Neural cell (in vitro differentiated cells): ENCODE measurements around the gene ATG4C. TPM values are rescaled to one million over a fixed set of nuclear protein-coding genes. Genes with fewer than 3 reads are reported as not detected.
A peak's percentile ranks its signal among the peaks of the same experiment; 100 is the strongest.
"Not testable (repeated sequence)": the region's sequence is repeated elsewhere in the genome, so short reads cannot be mapped to it uniquely, and the experiment has no call there.

Experiments used
- H2AFZ ChIP-seq: fragments of 200-600, 300-800 bp; sonication (generic), shearing (Covaris generic); 2 replicates; pipeline ENCODE4 v1.6.0; 2014; ENCODE audit warnings: low read depth, mild to moderate bottlenecking, antibody characterized with exemption, low read length, moderate library complexity
- H3F3A ChIP-seq: fragments of 200-600 bp; shearing (Covaris generic); 2 replicates; pipeline ENCODE4 v1.6.1; 2016; ENCODE audit warnings: mild to moderate bottlenecking, moderate library complexity, mixed read lengths, antibody characterized with exemption, low read length; ENCODE audit not compliant: insufficient read depth, poor library complexity, severe bottlenecking
- H3K27ac ChIP-seq: fragments of 200-600, 300-800 bp; sonication (generic), shearing (Covaris generic); 2 replicates; pipeline ENCODE4 v1.5.1; 2014; ENCODE audit warnings: mild to moderate bottlenecking, low read length, moderate library complexity
- H3K27me3 ChIP-seq: fragments of 300-800, 200-600 bp; sonication (generic), shearing (Covaris generic); 2 replicates; pipeline ENCODE4 v1.6.0; 2014; ENCODE audit warnings: mild to moderate bottlenecking, low read depth, low read length, moderate library complexity; ENCODE audit not compliant: insufficient read depth
- H3K36me3 ChIP-seq: fragments of 300-800, 200-600 bp; sonication (generic), shearing (Covaris generic); 2 replicates; pipeline ENCODE4 v1.5.1; 2014; ENCODE audit warnings: mild to moderate bottlenecking, antibody characterized with exemption, low read length, moderate library complexity; ENCODE audit not compliant: insufficient read depth
- H3K4me2 ChIP-seq: fragments of 300-800, 200-600 bp; sonication (generic), shearing (Covaris generic); 2 replicates; pipeline ENCODE4 v1.6.0; 2014; ENCODE audit warnings: mild to moderate bottlenecking, low read length
- H3K4me3 ChIP-seq: fragments of 300-800, 200-600 bp; sonication (generic), shearing (Covaris generic); 2 replicates; pipeline ENCODE4 v1.5.1; 2014; ENCODE audit warnings: mild to moderate bottlenecking, low read length, moderate library complexity
- H3K79me2 ChIP-seq: fragments of 200-600 bp; shearing (Covaris generic); replicated peaks from 2 replicates; pipeline ENCODE4 v1.6.0; 2014; ENCODE audit warnings: mild to moderate bottlenecking, low read length, moderate library complexity; ENCODE audit not compliant: insufficient read depth
- H3K9ac ChIP-seq: fragments of 300-800, 200-600 bp; sonication (generic), shearing (Covaris generic); 2 replicates; pipeline ENCODE4 v1.6.1; 2016; ENCODE audit warnings: mild to moderate bottlenecking, low read length, mixed read lengths
- H3K9me2 ChIP-seq: fragments of 200-600 bp; shearing (Covaris generic); 2 replicates; pipeline ENCODE4 v1.6.1; 2016; ENCODE audit warnings: mild to moderate bottlenecking, low read length, mixed read lengths; ENCODE audit not compliant: insufficient read depth
- H3K9me3 ChIP-seq: fragments of 200-600, 300-800 bp; sonication (generic), shearing (Covaris generic); 2 replicates; pipeline ENCODE4 v1.6.1; 2016; ENCODE audit warnings: mild to moderate bottlenecking, mixed run types, low read length, moderate library complexity, mixed read lengths
- H4K20me1 ChIP-seq: fragments of 200-600 bp; shearing (Covaris generic); 2 replicates; pipeline ENCODE4 v1.6.1; 2016; ENCODE audit warnings: mild to moderate bottlenecking, mixed run types; ENCODE audit not compliant: insufficient read depth
- EZH2 ChIP-seq: fragments of 200-600, 300-800 bp; shearing (Covaris generic), sonication (generic); IDR thresholded peaks from 2 replicates; pipeline ENCODE4 v1.6.1; 2014; ENCODE audit warnings: antibody characterized with exemption, low read length, borderline replicate concordance, mild to moderate bottlenecking; ENCODE audit not compliant: insufficient read depth, poor library complexity, severe bottlenecking
- MXI1 ChIP-seq: fragments of 450-650 bp; conservative IDR thresholded peaks from 2 replicates; pipeline ENCODE4 v1.6.1; 2014; ENCODE audit warnings: antibody characterized with exemption, mild to moderate bottlenecking; ENCODE audit not compliant: poor library complexity, severe bottlenecking
- REST ChIP-seq: IDR thresholded peaks from 2 replicates; pipeline ENCODE4 v1.6.1; 2012; ENCODE audit warnings: borderline replicate concordance
- SMC3 ChIP-seq: fragments of 450-650 bp; conservative IDR thresholded peaks from 2 replicates; pipeline ENCODE4 v1.6.1; 2014; ENCODE audit warnings: antibody characterized with exemption, mild to moderate bottlenecking, moderate library complexity; ENCODE audit not compliant: poor library complexity
- polyA plus RNA-seq: library from polyadenylated mRNA; depleted of rRNA; stranded (reverse); fragments of >200 nt; gene quantifications from 2 replicates; pipeline ENCODE4 v1.2.3, GENCODE V29; 2014

ATG4C gene
- polyA plus RNA-seq, 1 donor from 2014 or later: 11.0 TPM

GRCh38 chr1:62746809-62747138 lies 37.2 kb upstream of the ATG4C start:
- Histone ChIP-seq H3K27me3 (no peaks in the 10 kb centered on the region), H3K9me3 (no peaks in the 10 kb centered on the region)

GRCh38 chr1:62753031-62753965 lies 30.6 kb upstream of the ATG4C start:
- Histone ChIP-seq H3K9me3 (no peaks in the 10 kb centered on the region), H3K4me3 (no peak overlapping the region), H3K4me2 (no peak overlapping the region), H3F3A (no peaks in the 10 kb centered on the region), H3K9me2 (no peaks in the 10 kb centered on the region), H2AFZ (no peak overlapping the region), H3K27me3 (no peaks in the 10 kb centered on the region), H4K20me1 (no peaks in the 10 kb centered on the region), H3K79me2 (no peaks in the 10 kb centered on the region), H3K27ac (no peak overlapping the region), H3K36me3 (no peaks in the 10 kb centered on the region), H3K9ac (no peak overlapping the region)
- TF ChIP-seq REST: no peak
- no peak for TF ChIP-seq EZH2
- TF ChIP-seq SMC3: no peak

More at GRCh38 chr1:62746809-62747138, 37.2 kb upstream of the ATG4C start:
- H3K9me2 ChIP-seq: no peaks in the 10 kb centered on the region
- no peak overlapping the region for H3K4me3 ChIP-seq
- no peak overlapping the region for H3K4me2 ChIP-seq
- H3K9ac ChIP-seq: no peak overlapping the region
- H3K36me3 ChIP-seq: no peaks in the 10 kb centered on the region
- H3F3A ChIP-seq: no peaks in the 10 kb centered on the region
- TF ChIP-seq MXI1 (no peak), EZH2 (no peak), SMC3 (peak; percentile 9)
- no peaks in the 10 kb centered on the region for H4K20me1 ChIP-seq
- no peaks in the 10 kb centered on the region for H3K79me2 ChIP-seq
- no peak overlapping the region for H3K27ac ChIP-seq
- no peak overlapping the region for H2AFZ ChIP-seq

GRCh38 chr1:62754938-62755337 lies 29.0 kb upstream of the ATG4C start:
- H3K9me3 ChIP-seq, H3K27ac ChIP-seq, H3K36me3 ChIP-seq, H3K79me2 ChIP-seq, H3K9ac ChIP-seq, H3K4me3 ChIP-seq, H4K20me1 ChIP-seq, H3K27me3 ChIP-seq, H2AFZ ChIP-seq, H3F3A ChIP-seq, H3K4me2 ChIP-seq, H3K9me2 ChIP-seq: not testable (repeated sequence)

- H3K79me2 ChIP-seq, H2AFZ ChIP-seq, H3F3A ChIP-seq, H3K9ac ChIP-seq, H3K4me2 ChIP-seq, H4K20me1 ChIP-seq, H3K4me3 ChIP-seq, H3K27ac ChIP-seq, H3K9me3 ChIP-seq, H3K36me3 ChIP-seq, H3K27me3 ChIP-seq, H3K9me2 ChIP-seq: not testable (repeated sequence)
Measured at GRCh38 chr1:62756255-62756884, 27.6 kb upstream of the ATG4C start.

- not testable (repeated sequence) for H3K27me3 ChIP-seq, H3K9me2 ChIP-seq, H3K4me2 ChIP-seq, H3K36me3 ChIP-seq, H3K9me3 ChIP-seq, H2AFZ ChIP-seq, H4K20me1 ChIP-seq, H3F3A ChIP-seq, H3K27ac ChIP-seq, H3K79me2 ChIP-seq, H3K9ac ChIP-seq, H3K4me3 ChIP-seq
Measured at GRCh38 chr1:62759232-62759875, 24.6 kb upstream of the ATG4C start.
